ACC112 (cell line): ENCODE data around the gene PLSCR3.

ENCODE experiments used
- H2AFZ ChIP-seq: fragments of 200-600 bp; sonication (generic); one replicate; pipeline ENCODE4 v1.6.0; 2017; ENCODE audit warnings: antibody characterized with exemption, low read length; ENCODE audit not compliant: unreplicated experiment
- H3K27ac ChIP-seq: fragments of 200-600 bp; sonication (generic); 2 replicates; pipeline ENCODE4 v1.5.1; 2014; ENCODE audit warnings: low read depth, mild to moderate bottlenecking, antibody characterized with exemption, low read length, moderate library complexity
- H3K27me3 ChIP-seq: fragments of 200-600 bp; sonication (generic); 2 replicates; pipeline ENCODE4 v1.6.1; 2014; ENCODE audit warnings: mild to moderate bottlenecking, antibody characterized with exemption, low read length, moderate library complexity, mixed read lengths; ENCODE audit not compliant: insufficient read depth
- H3K36me3 ChIP-seq: fragments of 200-600 bp; sonication (generic); 2 replicates; pipeline ENCODE4 v1.6.1; 2016; ENCODE audit warnings: mild to moderate bottlenecking, antibody characterized with exemption, low read length, moderate library complexity, mixed read lengths; ENCODE audit not compliant: insufficient read depth
- H3K4me1 ChIP-seq: fragments of 200-600 bp; sonication (generic); one replicate; pipeline ENCODE4 v1.6.1; 2016; ENCODE audit warnings: low read length, mixed read lengths; ENCODE audit not compliant: insufficient read depth, unreplicated experiment, control insufficient read depth
- H3K4me3 ChIP-seq: fragments of 200-600 bp; sonication (generic); 2 replicates; pipeline ENCODE4 v1.5.1; 2014; ENCODE audit warnings: mild to moderate bottlenecking, low read depth, low read length
- H3K79me2 ChIP-seq: fragments of 200-600 bp; sonication (generic); one replicate; pipeline ENCODE4 v1.6.0; 2016; ENCODE audit warnings: low read length; ENCODE audit not compliant: control insufficient read depth, unreplicated experiment, insufficient read depth

Gene PLSCR3

GRCh38 chr17:7356072-7356549 lies 38.2 kb downstream of the PLSCR3 start:
- H3K4me1 ChIP-seq, result peaks cover 30% of the 10 kb centered on the region
- H3K79me2 ChIP-seq, result peaks cover 25% of the 10 kb centered on the region
- H3K27ac ChIP-seq, result no peak overlapping the region
- no peaks in the 10 kb centered on the region for H3K36me3 ChIP-seq
- H3K4me3 ChIP-seq, result no peak overlapping the region
- no peak overlapping the region for H2AFZ ChIP-seq
- no peaks in the 10 kb centered on the region for H3K27me3 ChIP-seq

DNA sequence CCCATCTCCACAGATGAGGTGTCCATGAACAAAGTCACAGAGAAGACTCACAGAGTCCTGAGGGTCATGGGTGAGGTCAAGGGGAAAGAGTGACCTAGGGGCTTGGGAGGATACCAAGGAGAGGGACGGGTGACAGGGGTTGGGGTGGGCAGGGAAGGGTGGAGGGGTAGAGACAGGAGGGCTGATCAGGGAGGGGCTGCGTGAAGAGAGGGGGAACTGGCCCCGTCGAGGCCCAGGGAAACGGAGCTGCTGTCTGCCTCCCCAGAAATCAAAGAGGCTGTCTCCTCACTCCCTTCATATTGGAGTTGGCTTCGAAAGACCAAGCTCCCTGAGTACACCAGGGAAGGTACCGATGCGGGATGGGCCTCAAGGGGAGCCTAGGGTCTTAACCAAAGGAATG lies 38.8 kb downstream of the PLSCR3 start:
- Histone ChIP-seq H3K4me3 (no peak overlapping the region), H3K4me1 (peaks cover 30% of the 10 kb centered on the region), H3K79me2 (peaks cover 30% of the 10 kb centered on the region), H3K36me3 (no peaks in the 10 kb centered on the region), H3K27me3 (no peaks in the 10 kb centered on the region), H2AFZ (no peak overlapping the region), H3K27ac (no peak overlapping the region)

GRCh38 chr17:7355053-7355452 lies 39.3 kb downstream of the PLSCR3 start, which contains the start of gene TMEM95:
TSS of gene TMEM95 (plus strand) at chr17:7355156. CDS start at chr17:7355205, 49 bp downstream.
- H2AFZ ChIP-seq, result no peak within 1 kb of the TSS

DNA sequence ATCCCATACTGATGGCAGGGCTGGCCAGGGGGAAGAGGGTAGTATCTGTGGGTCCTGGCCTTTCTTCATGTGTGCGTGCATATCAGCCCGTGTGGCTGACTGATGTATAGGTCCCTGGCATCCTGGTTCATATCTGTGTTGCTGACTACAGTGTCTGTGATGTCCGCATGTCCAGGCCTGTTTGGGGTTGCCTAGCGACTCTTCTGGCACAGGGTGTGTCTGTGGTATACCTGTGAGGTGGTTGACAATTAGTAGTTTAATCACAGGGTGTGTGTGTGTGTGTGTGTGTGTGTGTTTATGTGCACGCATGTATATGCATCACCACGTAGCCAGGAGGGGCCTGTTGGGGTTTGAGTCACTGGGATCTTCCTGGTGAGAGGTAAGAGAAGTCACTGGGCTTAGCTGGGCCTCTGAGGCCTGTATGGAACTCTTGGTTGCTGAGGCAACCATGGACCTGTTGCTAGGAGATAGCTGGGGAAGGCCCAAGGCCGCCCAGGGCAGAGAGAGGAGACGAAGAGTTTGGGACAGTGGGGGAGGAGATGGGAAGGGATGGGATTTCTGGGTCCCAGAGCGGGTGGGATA lies 40.0 kb downstream of the PLSCR3 start:
- peak overlapping the region; percentile 85 for H3K4me3 ChIP-seq
- H3K36me3 ChIP-seq, result no peaks in the 10 kb centered on the region
- H3K27me3 ChIP-seq, result no peaks in the 10 kb centered on the region
- H2AFZ ChIP-seq, result no peak overlapping the region
- peaks cover 30% of the 10 kb centered on the region for H3K79me2 ChIP-seq
- H3K4me1 ChIP-seq, result peaks cover 36% of the 10 kb centered on the region
- H3K27ac ChIP-seq, result peak overlapping the region; percentile 52

More at GRCh38 chr17:7355053-7355452, 39.3 kb downstream of the PLSCR3 start, which contains the start of gene TMEM95:
- H3K4me3 ChIP-seq, result peak within 1 kb of the TSS; percentile 85
- peaks cover 30% of the 10 kb centered on the region for H3K4me1 ChIP-seq
- H3K27me3 ChIP-seq, result no peaks in the 10 kb centered on the region
- H3K79me2 ChIP-seq, result peaks cover 30% of the 10 kb centered on the region
- H3K27ac ChIP-seq, result peak within 1 kb of the TSS; percentile 52
- no peaks in the 10 kb centered on the region for H3K36me3 ChIP-seq

DNA sequence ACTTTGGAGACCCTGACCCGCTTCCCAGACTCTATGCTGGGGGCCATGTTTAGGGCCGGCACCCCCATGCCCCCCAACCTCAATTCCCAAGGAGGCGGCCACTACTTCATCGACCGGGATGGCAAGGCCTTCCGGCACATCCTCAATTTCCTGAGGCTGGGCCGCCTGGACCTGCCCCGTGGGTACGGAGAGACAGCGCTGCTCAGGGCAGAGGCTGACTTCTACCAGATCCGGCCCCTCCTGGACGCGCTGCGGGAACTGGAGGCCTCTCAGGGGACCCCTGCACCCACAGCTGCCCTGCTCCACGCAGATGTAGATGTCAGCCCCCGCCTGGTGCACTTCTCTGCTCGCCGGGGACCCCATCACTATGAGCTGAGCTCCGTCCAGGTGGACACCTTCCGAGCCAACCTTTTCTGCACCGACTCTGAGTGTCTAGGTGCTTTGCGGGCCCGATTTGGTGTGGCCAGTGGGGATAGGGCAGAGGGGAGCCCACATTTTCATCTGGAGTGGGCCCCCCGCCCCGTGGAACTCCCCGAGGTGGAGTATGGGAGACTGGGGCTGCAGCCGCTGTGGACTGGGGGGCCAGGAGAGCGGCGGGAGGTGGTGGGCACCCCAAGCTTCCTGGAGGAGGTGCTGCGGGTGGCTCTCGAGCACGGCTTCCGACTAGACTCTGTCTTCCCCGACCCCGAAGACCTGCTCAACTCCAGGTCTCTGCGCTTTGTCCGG lies 41.3 kb downstream of the PLSCR3 start:
- no peaks in the 10 kb centered on the region for H3K36me3 ChIP-seq
- no peak overlapping the region for H2AFZ ChIP-seq
- no peak overlapping the region for H3K27ac ChIP-seq
- H3K79me2 ChIP-seq, result peaks cover 30% of the 10 kb centered on the region
- H3K27me3 ChIP-seq, result no peaks in the 10 kb centered on the region
- peak overlapping the region; percentile 85 for H3K4me3 ChIP-seq
- H3K4me1 ChIP-seq, result peaks cover 41% of the 10 kb centered on the region

- Histone ChIP-seq H3K27me3 (no peaks in the 10 kb centered on the region), H3K27ac (peak overlapping the region; percentile 93), H3K4me3 (peak overlapping the region; percentile 85), H3K36me3 (no peaks in the 10 kb centered on the region), H3K4me1 (peaks cover 41% of the 10 kb centered on the region), H2AFZ (no peak overlapping the region), H3K79me2 (peaks cover 30% of the 10 kb centered on the region)
Observed at GRCh38 chr17:7352503-7352889, 41.8 kb downstream of the PLSCR3 start.

DNA sequence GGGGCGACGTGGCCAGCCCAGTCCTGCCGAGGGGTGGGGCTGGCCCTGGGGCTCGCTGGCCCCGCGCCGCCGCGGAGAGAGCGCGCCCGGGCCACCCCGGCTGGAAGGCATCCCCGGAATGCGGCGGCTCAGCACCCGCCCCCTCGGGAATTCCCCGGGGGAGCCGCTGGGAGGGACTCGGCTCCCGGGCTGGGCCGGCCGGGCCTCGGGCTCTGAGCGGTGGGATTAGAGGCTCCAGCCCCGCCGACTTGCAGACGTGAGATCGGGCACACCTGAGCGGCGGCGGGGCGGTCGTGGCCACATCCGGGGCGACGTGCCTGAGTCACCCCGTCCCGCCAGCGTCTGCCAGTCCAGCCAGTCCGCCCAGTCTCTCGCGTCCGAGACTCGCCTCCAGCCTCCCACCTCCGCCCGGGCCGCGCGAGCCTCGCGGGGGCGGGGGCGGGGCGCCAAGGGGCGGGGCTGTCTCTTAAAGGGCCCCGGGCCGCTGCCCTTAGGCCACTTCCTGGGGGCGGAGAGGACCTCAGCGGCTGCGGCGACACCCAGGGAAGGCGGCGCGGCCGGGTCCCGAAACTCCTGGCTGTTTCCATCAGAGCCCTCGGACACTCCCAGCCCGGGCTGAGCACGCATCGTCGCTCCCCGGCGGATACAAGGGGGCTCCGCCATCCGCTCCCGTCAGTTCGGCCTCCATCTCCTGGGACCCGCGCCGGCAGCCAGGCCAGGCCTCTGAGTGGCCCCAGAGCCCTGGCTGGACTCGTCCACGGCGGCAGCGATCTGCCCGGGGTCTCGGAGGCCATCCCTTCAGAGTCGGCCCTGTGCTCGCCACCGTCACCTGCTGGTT lies 42.4 kb downstream of the PLSCR3 start, which contains the start of gene KCTD11:
Gene KCTD11, plus strand, starts transcription at position 498 of the 838 bp plus-strand sequence.
- H3K27me3 ChIP-seq, result no peaks in the 10 kb centered on the region
- H3K36me3 ChIP-seq, result no peaks in the 10 kb centered on the region
- peak within 1 kb of the TSS; percentile 39 for H2AFZ ChIP-seq
- peaks cover 41% of the 10 kb centered on the region for H3K4me1 ChIP-seq
- H3K4me3 ChIP-seq, result peak within 1 kb of the TSS; percentile 85
- peaks cover 30% of the 10 kb centered on the region for H3K79me2 ChIP-seq
- H3K27ac ChIP-seq, result peak within 1 kb of the TSS; percentile 93

- Histone ChIP-seq H3K36me3 (no peaks in the 10 kb centered on the region), H3K4me1 (peaks cover 21% of the 10 kb centered on the region), H3K27me3 (peaks cover 3% of the 10 kb centered on the region; the same call in 1 of the 2 replicates), H3K79me2 (peaks cover 23% of the 10 kb centered on the region), H3K27ac (no peak overlapping the region), H3K4me3 (no peak overlapping the region), H2AFZ (no peak overlapping the region)
Observed at GRCh38 chr17:7348478-7349242, 45.7 kb downstream of the PLSCR3 start.

DNA sequence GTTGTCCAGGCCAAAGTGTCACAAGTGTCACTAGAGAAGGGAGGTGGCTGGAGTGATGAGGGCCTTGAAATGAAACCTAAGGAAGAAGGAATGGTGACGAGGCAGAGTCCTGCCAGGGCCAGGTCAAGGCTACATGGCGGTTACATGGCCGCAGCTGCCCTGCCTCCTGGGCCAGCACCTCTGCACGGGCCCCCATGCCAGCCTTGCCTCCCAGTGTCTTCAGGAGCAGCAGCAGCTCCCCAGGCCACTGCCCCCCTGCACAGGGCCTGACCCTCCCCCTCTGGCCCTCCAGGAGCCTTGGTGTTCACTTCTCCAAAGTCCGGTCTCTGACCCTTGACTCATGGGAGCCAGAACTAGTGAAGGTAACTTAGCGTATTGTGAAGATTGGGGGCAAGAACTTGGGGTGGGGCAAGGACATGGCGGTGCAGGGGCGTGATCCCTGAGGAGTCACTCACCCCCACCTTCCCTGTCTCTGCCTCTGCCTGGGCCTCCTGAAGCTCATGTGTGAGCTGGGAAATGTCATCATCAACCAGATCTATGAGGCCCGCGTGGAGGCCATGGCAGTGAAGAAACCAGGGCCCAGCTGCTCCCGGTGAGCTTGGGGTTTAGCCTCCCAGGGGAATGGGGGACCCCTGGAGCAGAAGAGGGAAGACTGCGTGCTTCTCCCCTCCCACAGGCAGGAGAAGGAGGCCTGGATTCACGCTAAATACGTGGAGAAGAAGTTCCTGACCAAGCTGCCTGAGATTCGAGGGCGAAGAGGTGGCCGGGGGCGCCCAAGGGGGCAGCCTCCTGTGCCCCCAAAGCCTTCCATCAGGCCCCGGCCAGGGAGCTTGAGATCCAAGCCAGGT lies 46.5 kb downstream of the PLSCR3 start:
- Histone ChIP-seq H3K4me1 (peaks cover 12% of the 10 kb centered on the region), H3K4me3 (no peak overlapping the region), H3K36me3 (no peaks in the 10 kb centered on the region), H3K79me2 (peaks cover 15% of the 10 kb centered on the region), H3K27ac (no peak overlapping the region), H3K27me3 (peaks cover 10% of the 10 kb centered on the region; the same call in 1 of the 2 replicates), H2AFZ (no peak overlapping the region)
